NCI-H510A (cell line): ENCODE results near the gene CRTAC1.
A peak's percentile ranks its signal among the peaks of the same experiment; 100 is the strongest.

Source experiments
- DNase-seq: peaks from one replicate; lab custom pipeline; 2025; lab: John Stamatoyannopoulos, UW

The CRTAC1 gene

GRCh38 chr10:97898429-97898828 lies 132.0 kb downstream of the CRTAC1 start:
- DNase-seq: no peak

- DNase-seq: no peak
Measured at GRCh38 chr10:97896756-97897358, 133.6 kb downstream of the CRTAC1 start.

- DNase-seq: no peak
Measured at GRCh38 chr10:97895915-97896314, 134.5 kb downstream of the CRTAC1 start.

- DNase-seq: no peak
Measured at GRCh38 chr10:97895084-97895483, 135.3 kb downstream of the CRTAC1 start.

GRCh38 chr10:97894092-97894491 lies 136.3 kb downstream of the CRTAC1 start:
- DNase-seq: no peak

- no peak for DNase-seq
Measured at GRCh38 chr10:97892939-97893338, 137.5 kb downstream of the CRTAC1 start.

GRCh38 chr10:97892506-97892905 lies 137.9 kb downstream of the CRTAC1 start:
- DNase-seq: no peak

GRCh38 chr10:97891497-97892167 lies 138.8 kb downstream of the CRTAC1 start:
- peak; percentile 91 for DNase-seq

- DNase-seq: peak; percentile 86
Measured at GRCh38 chr10:97889461-97890265, 140.8 kb downstream of the CRTAC1 start.

GRCh38 chr10:97888641-97889262 lies 141.7 kb downstream of the CRTAC1 start:
- DNase-seq: peak; percentile 78

GRCh38 chr10:97888134-97888533 lies 142.3 kb downstream of the CRTAC1 start:
- DNase-seq: no peak

- DNase-seq: no peak
Measured at GRCh38 chr10:97887399-97887798, 143.0 kb downstream of the CRTAC1 start.

GRCh38 chr10:97886286-97886685 lies 144.1 kb downstream of the CRTAC1 start:
- no peak for DNase-seq

GRCh38 chr10:97883092-97883485 lies 147.3 kb downstream of the CRTAC1 start:
- DNase-seq: no peak

GRCh38 chr10:97882142-97883091 lies 148.0 kb downstream of the CRTAC1 start:
- no peak for DNase-seq

- no peak for DNase-seq
Measured at GRCh38 chr10:97880109-97880508, 150.3 kb downstream of the CRTAC1 start.

- DNase-seq: no peak
Measured at GRCh38 chr10:97879241-97879640, 151.2 kb downstream of the CRTAC1 start.

GRCh38 chr10:97876402-97876801 lies 154.0 kb downstream of the CRTAC1 start:
- no peak for DNase-seq

GRCh38 chr10:97875391-97875790 lies 155.0 kb downstream of the CRTAC1 start:
- DNase-seq: no peak

GRCh38 chr10:97874332-97874731 lies 156.1 kb downstream of the CRTAC1 start:
- DNase-seq: no peak

- DNase-seq: no peak
Measured at GRCh38 chr10:97873569-97873968, 156.9 kb downstream of the CRTAC1 start.
